HepG2 (cell line): Measurements from ENCODE around the gene SCGB2A2. TPM values are rescaled to one million over a fixed set of nuclear protein-coding genes. Genes with fewer than 3 reads are reported as not detected.

ENCODE experiments used
- ELF3 ChIP-seq: IDR thresholded peaks from 2 replicates; pipeline ENCODE4 v1.6.1; 2016; ENCODE audit warnings: missing genetic modification reagents, missing compliant biosample characterization
- GATAD2A ChIP-seq: IDR thresholded peaks from 2 replicates; pipeline ENCODE4 v1.6.1; 2016
- HMG20B ChIP-seq: conservative IDR thresholded peaks from 2 replicates; pipeline ENCODE4 v1.6.1; 2016; ENCODE audit warnings: missing genetic modification reagents, missing compliant biosample characterization
- KDM2A ChIP-seq: sonication (generic); formaldehyde crosslinking; IDR thresholded peaks from 2 replicates; pipeline ENCODE4 v1.4.0; 2020; ENCODE audit warnings: low read depth, missing genetic modification reagents, borderline replicate concordance
- KDM3A ChIP-seq: IDR thresholded peaks from 2 replicates; pipeline ENCODE4 v1.6.1; 2018; ENCODE audit warnings: low read depth, missing compliant biosample characterization
- MIXL1 ChIP-seq: IDR thresholded peaks from 2 replicates; pipeline ENCODE4 v1.6.1; 2016
- PITX1 ChIP-seq: sonication (generic); formaldehyde crosslinking; IDR thresholded peaks from 2 replicates; pipeline ENCODE4 v1.5.1; 2020; ENCODE audit warnings: mild to moderate bottlenecking, missing genetic modification reagents
- RCOR2 ChIP-seq: IDR thresholded peaks from 2 replicates; pipeline ENCODE4 v1.6.1; 2016; ENCODE audit warnings: missing biosample characterization, missing genetic modification reagents
- RXRB ChIP-seq: IDR thresholded peaks from 2 replicates; pipeline ENCODE4 v1.6.1; 2016; ENCODE audit warnings: borderline replicate concordance, missing genetic modification reagents, missing compliant biosample characterization
- SSRP1 ChIP-seq: IDR thresholded peaks from 2 replicates; pipeline ENCODE4 v1.6.1; 2016; ENCODE audit warnings: control low read depth
- ZKSCAN1 ChIP-seq: fragments of 150-350 bp; IDR thresholded peaks from 2 replicates; pipeline ENCODE4 v1.6.1; 2014; ENCODE audit warnings: low read length
- ZNF432 ChIP-seq: sonication (generic); formaldehyde crosslinking; IDR thresholded peaks from 2 replicates; pipeline ENCODE4 v1.5.0; 2020; ENCODE audit warnings: missing genetic modification reagents, mild to moderate bottlenecking, borderline replicate concordance
- ZNF552 ChIP-seq: sonication (generic); formaldehyde crosslinking; IDR thresholded peaks from 2 replicates; pipeline ENCODE4 v1.9.0; 2022; ENCODE audit warnings: missing genetic modification reagents, mild to moderate bottlenecking, borderline replicate concordance
- ZNF883 ChIP-seq: sonication (generic); formaldehyde crosslinking; IDR thresholded peaks from 2 replicates; pipeline ENCODE4 v1.5.1; 2020; ENCODE audit warnings: mild to moderate bottlenecking, missing genetic modification reagents; ENCODE audit errors: not compliant biosample characterization
- polyA plus RNA-seq, 8 experiments: library from polyadenylated mRNA; depleted of rRNA in 3 of 8; stranded (reverse) in 7 of 8; unstranded in 1 of 8; fragments of >200 nt; fragmentation: Illumina TruSeq in 4 of 8; extraction: Trizol in 4 of 8; gene quantifications; 2 replicates each; pipeline versions ENCODE4 v1.2.1 to v1.2.3, GENCODE V29; 2011 to 2016; ENCODE audit warnings: low read depth in 4 of 8, missing spikeins in 1 of 8, mixed read lengths in 1 of 8; ENCODE audit not compliant: insufficient read depth in 1 of 8
- total RNA-seq, 5 experiments: library from RNA; depleted of rRNA; stranded (reverse); fragments of >200 nt; fragmentation: Illumina TruSeq; extraction: Trizol; gene quantifications; 2 replicates each; pipeline ENCODE4 v1.2.3, GENCODE V29; 2016; ENCODE audit warnings: low read depth in 1 of 5
- TF ChIP-seq, protein P1 (sequence below): sonication (generic); formaldehyde crosslinking; IDR thresholded peaks from 2 replicates; pipeline ENCODE4 v1.4.0; 2020; ENCODE audit warnings: missing genetic modification reagents, mild to moderate bottlenecking, borderline replicate concordance
- TF ChIP-seq, protein P2 (sequence below): sonication (generic); formaldehyde crosslinking; IDR thresholded peaks from 2 replicates; pipeline ENCODE4 v1.9.0; 2021; ENCODE audit warnings: missing genetic modification reagents, borderline replicate concordance
- TF ChIP-seq, protein P3 (sequence below): IDR thresholded peaks from 2 replicates; pipeline ENCODE4 v1.6.1; 2016; ENCODE audit warnings: mild to moderate bottlenecking
- TF ChIP-seq, protein P4 (sequence below): IDR thresholded peaks from 2 replicates; pipeline ENCODE4 v1.6.1; 2018; ENCODE audit warnings: missing genetic modification reagents, mild to moderate bottlenecking, missing compliant biosample characterization
- TF ChIP-seq, protein P5 (sequence below): sonication (generic); formaldehyde crosslinking; IDR thresholded peaks from 2 replicates; pipeline ENCODE4 v1.5.0; 2020; ENCODE audit warnings: missing genetic modification reagents

SCGB2A2 gene
- total and polyA plus RNA-seq, 2 of the 13 experiments (the other 11 are each of a cell fraction or from before 2014, with no cell fraction given): 0.12 TPM; not detected in 1

DNA sequence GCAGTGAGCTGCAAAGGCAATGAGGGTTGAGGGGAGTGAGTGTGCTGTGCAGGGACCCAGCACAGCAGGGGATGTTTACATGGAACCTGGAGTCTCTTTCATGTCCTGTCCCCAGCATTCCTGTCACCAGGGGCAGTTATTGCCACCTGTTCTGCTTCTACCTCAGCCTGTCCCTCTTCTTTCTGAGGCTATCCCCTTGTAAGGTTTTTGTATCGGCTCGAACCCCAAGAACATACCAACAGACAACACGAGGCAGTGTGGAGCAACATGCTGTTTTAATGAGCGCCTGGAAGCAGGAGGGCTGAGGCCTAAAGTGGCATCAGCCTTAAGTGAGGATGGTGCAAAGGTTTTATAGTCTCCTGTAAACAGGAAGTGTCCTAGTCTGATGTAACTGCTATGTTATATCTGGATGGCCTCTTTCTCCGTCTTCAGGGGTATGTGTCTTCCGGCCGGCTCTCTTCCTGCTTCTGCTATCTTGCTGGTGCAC lies 3.9 kb downstream of the SCGB2A2 start (continued):
- TF ChIP-seq, protein P1, sequence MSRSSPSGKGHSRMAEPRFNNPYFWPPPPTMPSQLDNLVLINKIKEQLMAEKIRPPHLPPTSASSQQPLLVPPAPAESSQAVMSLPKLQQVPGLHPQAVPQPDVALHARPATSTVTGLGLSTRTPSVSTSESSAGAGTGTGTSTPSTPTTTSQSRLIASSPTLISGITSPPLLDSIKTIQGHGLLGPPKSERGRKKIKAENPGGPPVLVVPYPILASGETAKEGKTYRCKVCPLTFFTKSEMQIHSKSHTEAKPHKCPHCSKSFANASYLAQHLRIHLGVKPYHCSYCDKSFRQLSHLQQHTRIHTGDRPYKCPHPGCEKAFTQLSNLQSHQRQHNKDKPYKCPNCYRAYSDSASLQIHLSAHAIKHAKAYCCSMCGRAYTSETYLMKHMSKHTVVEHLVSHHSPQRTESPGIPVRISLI (CRISPR knock-in tag): no peak
- TF ChIP-seq, protein P2, sequence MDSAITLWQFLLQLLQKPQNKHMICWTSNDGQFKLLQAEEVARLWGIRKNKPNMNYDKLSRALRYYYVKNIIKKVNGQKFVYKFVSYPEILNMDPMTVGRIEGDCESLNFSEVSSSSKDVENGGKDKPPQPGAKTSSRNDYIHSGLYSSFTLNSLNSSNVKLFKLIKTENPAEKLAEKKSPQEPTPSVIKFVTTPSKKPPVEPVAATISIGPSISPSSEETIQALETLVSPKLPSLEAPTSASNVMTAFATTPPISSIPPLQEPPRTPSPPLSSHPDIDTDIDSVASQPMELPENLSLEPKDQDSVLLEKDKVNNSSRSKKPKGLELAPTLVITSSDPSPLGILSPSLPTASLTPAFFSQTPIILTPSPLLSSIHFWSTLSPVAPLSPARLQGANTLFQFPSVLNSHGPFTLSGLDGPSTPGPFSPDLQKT (CRISPR knock-in tag): no peak
- TF ChIP-seq SSRP1 (CRISPR knock-in tag): peak; percentile 68; the same call in 1 of the 2 replicates
- peak; percentile 54; the same call in 1 of the 2 replicates for TF ChIP-seq ELF3 (CRISPR knock-in tag)
- TF ChIP-seq ZNF552 (CRISPR knock-in tag): no peak
- TF ChIP-seq RXRB (CRISPR knock-in tag): 0 out of 2 replicates have a peak, but pooled peaks have one; percentile 21
- no peak for TF ChIP-seq KDM3A (CRISPR knock-in tag)
- TF ChIP-seq, protein P3, sequence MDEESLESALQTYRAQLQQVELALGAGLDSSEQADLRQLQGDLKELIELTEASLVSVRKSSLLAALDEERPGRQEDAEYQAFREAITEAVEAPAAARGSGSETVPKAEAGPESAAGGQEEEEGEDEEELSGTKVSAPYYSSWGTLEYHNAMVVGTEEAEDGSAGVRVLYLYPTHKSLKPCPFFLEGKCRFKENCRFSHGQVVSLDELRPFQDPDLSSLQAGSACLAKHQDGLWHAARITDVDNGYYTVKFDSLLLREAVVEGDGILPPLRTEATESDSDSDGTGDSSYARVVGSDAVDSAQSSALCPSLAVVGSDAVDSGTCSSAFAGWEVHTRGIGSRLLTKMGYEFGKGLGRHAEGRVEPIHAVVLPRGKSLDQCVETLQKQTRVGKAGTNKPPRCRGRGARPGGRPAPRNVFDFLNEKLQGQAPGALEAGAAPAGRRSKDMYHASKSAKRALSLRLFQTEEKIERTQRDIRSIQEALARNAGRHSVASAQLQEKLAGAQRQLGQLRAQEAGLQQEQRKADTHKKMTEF (CRISPR knock-in tag): 0 out of 2 replicates have a peak, but pooled peaks have one; percentile 50
- 0 out of 2 replicates have a peak, but pooled peaks have one; percentile 19 for TF ChIP-seq MIXL1
- TF ChIP-seq KDM2A (CRISPR knock-in tag): peak; percentile 42; the same call in 1 of the 2 replicates
- no peak for TF ChIP-seq ZKSCAN1
- TF ChIP-seq GATAD2A (CRISPR knock-in tag): peak; percentile 59
- TF ChIP-seq, protein P4, sequence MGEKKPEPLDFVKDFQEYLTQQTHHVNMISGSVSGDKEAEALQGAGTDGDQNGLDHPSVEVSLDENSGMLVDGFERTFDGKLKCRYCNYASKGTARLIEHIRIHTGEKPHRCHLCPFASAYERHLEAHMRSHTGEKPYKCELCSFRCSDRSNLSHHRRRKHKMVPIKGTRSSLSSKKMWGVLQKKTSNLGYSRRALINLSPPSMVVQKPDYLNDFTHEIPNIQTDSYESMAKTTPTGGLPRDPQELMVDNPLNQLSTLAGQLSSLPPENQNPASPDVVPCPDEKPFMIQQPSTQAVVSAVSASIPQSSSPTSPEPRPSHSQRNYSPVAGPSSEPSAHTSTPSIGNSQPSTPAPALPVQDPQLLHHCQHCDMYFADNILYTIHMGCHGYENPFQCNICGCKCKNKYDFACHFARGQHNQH (CRISPR knock-in tag): 0 out of 2 replicates have a peak, but pooled peaks have one; percentile 39
- TF ChIP-seq HMG20B: no peak
- no peak for TF ChIP-seq ZNF432 (CRISPR knock-in tag)
- 0 out of 2 replicates have a peak, but pooled peaks have one; percentile 48 for TF ChIP-seq RCOR2 (CRISPR knock-in tag)
- TF ChIP-seq, protein P5, sequence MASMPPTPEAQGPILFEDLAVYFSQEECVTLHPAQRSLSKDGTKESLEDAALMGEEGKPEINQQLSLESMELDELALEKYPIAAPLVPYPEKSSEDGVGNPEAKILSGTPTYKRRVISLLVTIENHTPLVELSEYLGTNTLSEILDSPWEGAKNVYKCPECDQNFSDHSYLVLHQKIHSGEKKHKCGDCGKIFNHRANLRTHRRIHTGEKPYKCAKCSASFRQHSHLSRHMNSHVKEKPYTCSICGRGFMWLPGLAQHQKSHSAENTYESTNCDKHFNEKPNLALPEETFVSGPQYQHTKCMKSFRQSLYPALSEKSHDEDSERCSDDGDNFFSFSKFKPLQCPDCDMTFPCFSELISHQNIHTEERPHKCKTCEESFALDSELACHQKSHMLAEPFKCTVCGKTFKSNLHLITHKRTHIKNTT (CRISPR knock-in tag): no peak
- TF ChIP-seq ZNF883 (CRISPR knock-in tag): no peak
- 0 out of 2 replicates have a peak, but pooled peaks have one; percentile 28 for TF ChIP-seq PITX1 (CRISPR knock-in tag)
